Keratinocyte (primary cell): ENCODE results near the gene SRPK1. TPM values are rescaled to one million over a fixed set of nuclear protein-coding genes. Genes with fewer than 3 reads are reported as not detected.

Source experiments
- DNase-seq: peaks from one replicate; pipeline ENCODE4 v3.0.0-alpha.2; 2011; ENCODE audit warnings: low read depth, missing footprints, low spot score
- FAIRE-seq: peaks from 2 replicates; lab custom pipeline; 2011; peaks lifted over from hg19 to GRCh38; lab: Jason Lieb, UNC
- H2AFZ ChIP-seq: 2 replicates; pipeline ENCODE4 v1.6.0; 2012; ENCODE audit warnings: low read length, control low read depth, inconsistent platforms; ENCODE audit not compliant: control insufficient read depth
- H3K27ac ChIP-seq: 2 replicates; pipeline ENCODE4 v1.5.1; 2011; ENCODE audit warnings: low read length; ENCODE audit not compliant: control insufficient read depth, insufficient read depth
- H3K27me3 ChIP-seq: 3 replicates; pipeline ENCODE4 v1.6.0; 2011; ENCODE audit warnings: low read length; ENCODE audit not compliant: control insufficient read depth, insufficient read depth; ENCODE audit errors: extremely low read depth
- H3K36me3 ChIP-seq, 2 experiments: 2 replicates in 1 of 2; 3 replicates in 1 of 2; pipeline ENCODE4 v1.5.1; 2011; ENCODE audit warnings: low read length in 2 of 2, mild to moderate bottlenecking in 1 of 2; ENCODE audit not compliant: control insufficient read depth in 2 of 2, insufficient read depth in 2 of 2; ENCODE audit errors: extremely low read depth in 1 of 2
- H3K4me1 ChIP-seq: 3 replicates; pipeline ENCODE4 v1.5.1; 2011; ENCODE audit warnings: low read length; ENCODE audit not compliant: control insufficient read depth, insufficient read depth; ENCODE audit errors: extremely low read depth
- H3K4me2 ChIP-seq: 3 replicates; pipeline ENCODE4 v1.6.0; 2011; ENCODE audit warnings: low read depth, low read length; ENCODE audit not compliant: control insufficient read depth, insufficient read depth; ENCODE audit errors: extremely low read depth
- H3K4me3 ChIP-seq, 3 experiments: fragments of 200-600 bp in 1 of 3; sonication (generic) in 1 of 3; 2 replicates in 2 of 3; 3 replicates in 1 of 3; pipeline ENCODE4 v1.5.1; 2011 to 2016; ENCODE audit warnings: low read length in 3 of 3, mild to moderate bottlenecking in 3 of 3, control low read depth in 2 of 3, inconsistent platforms in 1 of 3, low read depth in 1 of 3, mixed read lengths in 1 of 3, mixed run types in 1 of 3, moderate library complexity in 1 of 3; ENCODE audit not compliant: control insufficient read depth in 2 of 3, insufficient read depth in 2 of 3; ENCODE audit errors: extremely low read depth in 1 of 3
- H3K79me2 ChIP-seq: 2 replicates; pipeline ENCODE4 v1.6.0; 2012; ENCODE audit warnings: low read length; ENCODE audit not compliant: control insufficient read depth, insufficient read depth
- H3K9ac ChIP-seq: 3 replicates; pipeline ENCODE4 v1.6.0; 2011; ENCODE audit warnings: low read length; ENCODE audit not compliant: control insufficient read depth, insufficient read depth; ENCODE audit errors: extremely low read depth
- H3K9me1 ChIP-seq: 3 replicates; pipeline ENCODE4 v1.6.0; 2011; ENCODE audit warnings: low read length; ENCODE audit not compliant: control insufficient read depth, insufficient read depth; ENCODE audit errors: extremely low read depth
- H3K9me3 ChIP-seq: 2 replicates; pipeline ENCODE4 v1.5.1; 2012; ENCODE audit warnings: low read depth, low read length; ENCODE audit not compliant: control insufficient read depth
- H4K20me1 ChIP-seq: 3 replicates; pipeline ENCODE4 v1.6.0; 2011; ENCODE audit warnings: low read length; ENCODE audit not compliant: control insufficient read depth, insufficient read depth; ENCODE audit errors: extremely low read depth
- EZH2 ChIP-seq: IDR thresholded peaks from one replicate; pipeline ENCODE4 v1.6.1; 2012; ENCODE audit warnings: inconsistent platforms, mild to moderate bottlenecking, low read length, moderate library complexity
- dilution Hi-C: fragments of 300-500 bp; cut with MboI; formaldehyde crosslinking; loops from one replicate; pipeline ENCODE4 v1.7.0; 2020; ENCODE audit warnings: low sequenced_read_pairs; ENCODE audit not compliant: extremely low pct_ligation_motif_present
- polyA plus RNA-seq, 5 experiments: library from polyadenylated mRNA; depleted of rRNA in 3 of 5; stranded (reverse) in 3 of 5; stranded (forward) in 1 of 5; unstranded in 1 of 5; fragments of >200 nt; gene quantifications; 1 replicate in 1 of 5; 2 replicates in 3 of 5; 3 replicates in 1 of 5; pipeline versions ENCODE4 v1.2.1 to v1.2.3, GENCODE V29; 2011 to 2012; ENCODE audit warnings: missing spikeins in 2 of 5, low read depth in 1 of 5, low replicate concordance in 1 of 5
- TF ChIP-seq, protein P1 (sequence below), 3 experiments: IDR thresholded peaks in 1 of 3; conservative IDR thresholded peaks in 1 of 3; optimal IDR thresholded peaks in 1 of 3; 2 replicates in 2 of 3; 3 replicates in 1 of 3; pipeline versions ENCODE3 to v1.5.1; 2011; ENCODE audit warnings: low read length in 3 of 3, mild to moderate bottlenecking in 3 of 3, moderate library complexity in 2 of 3, control low read depth in 1 of 3, inconsistent platforms in 1 of 3; ENCODE audit not compliant: insufficient read depth in 2 of 3; ENCODE audit errors: extremely low read depth in 1 of 3

Gene SRPK1
- polyA plus RNA-seq, 1 donor (not counting 4 experiments of a cell fraction or from before 2014, with no cell fraction given), result 64.1 TPM

DNA sequence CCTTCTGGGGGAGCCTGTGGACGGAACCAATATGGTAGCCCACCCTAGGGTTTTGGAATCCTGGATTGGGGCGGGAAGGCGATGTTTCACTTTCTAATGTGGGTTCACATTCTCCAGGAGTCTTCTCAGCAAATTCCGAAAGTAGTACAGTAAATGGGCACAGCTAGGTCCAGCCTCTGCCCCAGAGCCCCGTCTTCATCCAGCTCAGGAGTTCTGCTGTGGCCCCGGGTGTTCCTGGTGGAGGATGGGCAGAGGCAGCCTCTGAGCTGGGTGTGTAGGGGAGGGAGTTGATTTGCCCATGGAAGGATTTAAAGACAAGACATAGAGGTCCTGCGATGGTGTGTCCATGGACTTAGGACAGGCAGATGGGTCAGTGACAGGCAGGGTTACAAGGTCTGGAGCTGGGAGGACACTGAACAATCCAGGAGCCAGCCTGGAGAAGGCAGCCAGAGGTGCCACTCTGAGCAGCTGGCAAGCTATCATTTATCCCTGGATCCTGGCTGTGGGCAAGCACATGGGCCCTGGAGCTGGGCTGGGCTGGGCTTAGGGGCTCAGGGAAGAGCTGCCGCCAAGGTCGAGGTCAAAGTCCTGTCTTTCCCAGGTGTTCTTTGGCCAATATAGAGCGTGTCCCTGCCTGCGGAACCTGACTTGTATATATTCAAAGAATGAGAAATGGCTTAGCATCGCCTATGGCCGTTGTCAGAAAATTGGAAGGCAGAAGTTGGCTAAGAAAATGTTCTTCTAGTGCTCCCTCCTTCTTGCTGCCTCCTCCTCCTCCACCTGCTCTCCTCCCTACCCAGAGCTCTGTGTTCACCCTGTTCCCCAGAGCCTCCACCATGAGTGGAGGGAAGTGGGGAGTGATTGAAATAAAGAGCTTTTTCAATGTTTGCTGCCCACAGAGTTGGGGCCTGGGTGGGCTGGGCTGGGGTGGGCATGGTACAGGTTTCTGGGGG is 133.4 kb downstream of the SRPK1 start:
- no peak overlapping the region for H3K4me3 ChIP-seq
- no peaks in the 10 kb centered on the region for H3K9me3 ChIP-seq
- DNase-seq, result no peak
- no peak overlapping the region for H3K9ac ChIP-seq
- H3K4me2 ChIP-seq, result no peak overlapping the region
- H3K27me3 ChIP-seq, result peaks cover 37% of the 10 kb centered on the region
- H3K79me2 ChIP-seq, result no peaks in the 10 kb centered on the region
- H3K27ac ChIP-seq, result no peak overlapping the region
- dilution Hi-C loops, result no loop called here
- no peaks in the 10 kb centered on the region for H4K20me1 ChIP-seq
- peaks cover 2% of the 10 kb centered on the region for H3K4me1 ChIP-seq
- no peak for TF ChIP-seq EZH2
- TF ChIP-seq, protein P1, sequence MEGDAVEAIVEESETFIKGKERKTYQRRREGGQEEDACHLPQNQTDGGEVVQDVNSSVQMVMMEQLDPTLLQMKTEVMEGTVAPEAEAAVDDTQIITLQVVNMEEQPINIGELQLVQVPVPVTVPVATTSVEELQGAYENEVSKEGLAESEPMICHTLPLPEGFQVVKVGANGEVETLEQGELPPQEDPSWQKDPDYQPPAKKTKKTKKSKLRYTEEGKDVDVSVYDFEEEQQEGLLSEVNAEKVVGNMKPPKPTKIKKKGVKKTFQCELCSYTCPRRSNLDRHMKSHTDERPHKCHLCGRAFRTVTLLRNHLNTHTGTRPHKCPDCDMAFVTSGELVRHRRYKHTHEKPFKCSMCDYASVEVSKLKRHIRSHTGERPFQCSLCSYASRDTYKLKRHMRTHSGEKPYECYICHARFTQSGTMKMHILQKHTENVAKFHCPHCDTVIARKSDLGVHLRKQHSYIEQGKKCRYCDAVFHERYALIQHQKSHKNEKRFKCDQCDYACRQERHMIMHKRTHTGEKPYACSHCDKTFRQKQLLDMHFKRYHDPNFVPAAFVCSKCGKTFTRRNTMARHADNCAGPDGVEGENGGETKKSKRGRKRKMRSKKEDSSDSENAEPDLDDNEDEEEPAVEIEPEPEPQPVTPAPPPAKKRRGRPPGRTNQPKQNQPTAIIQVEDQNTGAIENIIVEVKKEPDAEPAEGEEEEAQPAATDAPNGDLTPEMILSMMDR (optimal IDR thresholded peaks at IDR 0.05 in 1 of 3, IDR thresholded peaks at IDR 0.05 in 1 of 3, conservative IDR thresholded peaks at IDR 0.05 in 1 of 3; ENCODE audit: extremely low read depth in 1 of 3, insufficient read depth in 2 of 3, low read length in 3 of 3), result no peak
- no peaks in the 10 kb centered on the region for H3K9me1 ChIP-seq
- H3K36me3 ChIP-seq, result no peaks in the 10 kb centered on the region
- no peak for FAIRE-seq
- H2AFZ ChIP-seq, result no peak overlapping the region

DNA sequence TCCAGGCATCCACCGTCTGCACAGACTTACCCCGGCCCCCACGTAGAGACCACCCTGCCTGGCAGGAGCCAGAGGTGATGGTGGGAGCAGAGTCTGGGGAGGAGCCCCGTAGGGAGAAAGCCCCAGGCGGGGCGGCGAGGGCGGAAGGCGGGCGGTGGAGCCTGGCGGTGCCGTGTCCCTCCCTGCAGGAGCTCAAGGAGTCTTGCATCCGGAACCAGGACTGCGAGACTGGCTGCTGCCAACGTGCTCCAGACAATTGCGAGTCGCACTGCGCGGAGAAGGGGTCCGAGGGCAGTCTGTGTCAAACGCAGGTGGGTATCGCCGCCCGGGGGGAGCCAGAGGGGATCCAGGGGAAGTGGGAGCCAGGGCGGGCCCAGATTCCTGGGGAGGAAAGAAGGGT is 134.1 kb downstream of the SRPK1 start:
- no peak for FAIRE-seq
- peaks cover 6% of the 10 kb centered on the region for H3K4me1 ChIP-seq
- H3K4me2 ChIP-seq, result peak overlapping the region; percentile 23
- H3K9ac ChIP-seq, result no peak overlapping the region
- dilution Hi-C loops, result no loop called here
- no peak overlapping the region for H2AFZ ChIP-seq
- no peak overlapping the region for H3K4me3 ChIP-seq
- peaks cover 37% of the 10 kb centered on the region for H3K27me3 ChIP-seq
- no peak for DNase-seq
- no peak overlapping the region for H3K27ac ChIP-seq
- H3K79me2 ChIP-seq, result no peaks in the 10 kb centered on the region
- TF ChIP-seq EZH2, result peak; percentile 76
- TF ChIP-seq, protein P1 (optimal IDR thresholded peaks at IDR 0.05 in 1 of 3, IDR thresholded peaks at IDR 0.05 in 1 of 3, conservative IDR thresholded peaks at IDR 0.05 in 1 of 3; ENCODE audit: extremely low read depth in 1 of 3, insufficient read depth in 2 of 3, low read length in 3 of 3), result no peak
- H3K9me3 ChIP-seq, result no peaks in the 10 kb centered on the region
- H3K36me3 ChIP-seq, result no peaks in the 10 kb centered on the region
- no peaks in the 10 kb centered on the region for H3K9me1 ChIP-seq
- H4K20me1 ChIP-seq, result no peaks in the 10 kb centered on the region
